Measurements from ENCODE around the gene L1CAM.

DNA sequence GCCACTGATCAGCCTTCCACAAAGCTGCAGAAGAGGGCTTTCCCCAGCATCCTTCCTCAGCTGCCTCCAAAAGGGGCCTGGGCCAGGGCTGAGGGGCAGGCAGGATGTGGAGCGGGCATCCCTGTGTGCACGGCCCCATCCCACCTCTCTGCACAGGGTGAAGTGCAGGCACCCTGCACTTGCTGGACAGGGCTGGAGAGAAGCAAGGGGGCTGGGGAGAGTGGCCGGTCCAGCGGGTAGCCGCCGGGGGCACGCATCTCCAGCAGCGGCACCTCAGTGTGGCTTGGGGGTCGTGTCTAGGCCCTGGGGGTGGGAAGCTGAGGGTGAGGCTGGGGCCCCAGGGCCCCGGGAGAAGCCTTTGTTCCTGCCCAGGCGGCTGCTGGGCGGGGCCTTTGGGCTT is 21.5 kb upstream of the L1CAM start:
- TF ChIP-seq, protein P1, sequence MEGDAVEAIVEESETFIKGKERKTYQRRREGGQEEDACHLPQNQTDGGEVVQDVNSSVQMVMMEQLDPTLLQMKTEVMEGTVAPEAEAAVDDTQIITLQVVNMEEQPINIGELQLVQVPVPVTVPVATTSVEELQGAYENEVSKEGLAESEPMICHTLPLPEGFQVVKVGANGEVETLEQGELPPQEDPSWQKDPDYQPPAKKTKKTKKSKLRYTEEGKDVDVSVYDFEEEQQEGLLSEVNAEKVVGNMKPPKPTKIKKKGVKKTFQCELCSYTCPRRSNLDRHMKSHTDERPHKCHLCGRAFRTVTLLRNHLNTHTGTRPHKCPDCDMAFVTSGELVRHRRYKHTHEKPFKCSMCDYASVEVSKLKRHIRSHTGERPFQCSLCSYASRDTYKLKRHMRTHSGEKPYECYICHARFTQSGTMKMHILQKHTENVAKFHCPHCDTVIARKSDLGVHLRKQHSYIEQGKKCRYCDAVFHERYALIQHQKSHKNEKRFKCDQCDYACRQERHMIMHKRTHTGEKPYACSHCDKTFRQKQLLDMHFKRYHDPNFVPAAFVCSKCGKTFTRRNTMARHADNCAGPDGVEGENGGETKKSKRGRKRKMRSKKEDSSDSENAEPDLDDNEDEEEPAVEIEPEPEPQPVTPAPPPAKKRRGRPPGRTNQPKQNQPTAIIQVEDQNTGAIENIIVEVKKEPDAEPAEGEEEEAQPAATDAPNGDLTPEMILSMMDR (IDR thresholded peaks at IDR 0.05): no peak
- no peak for TF ChIP-seq EZH2 (IDR thresholded peaks at IDR 0.05; ENCODE audit: borderline replicate concordance, insufficient read depth, low read depth, low read length, poor library complexity, severe bottlenecking)
